H9 (cell line): Measurements from ENCODE around the gene BAAT. TPM values are rescaled to one million over a fixed set of nuclear protein-coding genes. Genes with fewer than 3 reads are reported as not detected.

ENCODE experiments used
- DNase-seq: peaks from one replicate; pipeline ENCODE4 v3.0.0-alpha.2; 2017
- H2AFZ ChIP-seq: one replicate; pipeline ENCODE4 v1.6.1; 2013; ENCODE audit warnings: mild to moderate bottlenecking, low read length, control low read depth, moderate library complexity
- H2AK5ac ChIP-seq: 2 replicates; pipeline ENCODE4 v1.6.1; 2013; ENCODE audit warnings: low read length, control low read depth, mixed read lengths; ENCODE audit not compliant: insufficient read length
- H2BK120ac ChIP-seq: one replicate; pipeline ENCODE4 v1.6.1; 2013; ENCODE audit warnings: low read depth, mild to moderate bottlenecking, low read length, control low read depth, inconsistent platforms; ENCODE audit not compliant: poor library complexity, severe bottlenecking
- H2BK12ac ChIP-seq: 2 replicates; pipeline ENCODE4 v1.6.1; 2013; ENCODE audit warnings: low read length, control low read depth, mixed read lengths, low read depth; ENCODE audit not compliant: insufficient read length
- H2BK15ac ChIP-seq: 2 replicates; pipeline ENCODE4 v1.6.1; 2013; ENCODE audit warnings: low read depth, low read length, control low read depth
- H2BK20ac ChIP-seq: one replicate; pipeline ENCODE4 v1.6.1; 2013; ENCODE audit warnings: low read depth, mild to moderate bottlenecking, low read length, control low read depth, inconsistent platforms; ENCODE audit not compliant: poor library complexity, severe bottlenecking
- H2BK5ac ChIP-seq: 2 replicates; pipeline ENCODE4 v1.6.1; 2013; ENCODE audit warnings: low read length, control low read depth, mixed read lengths; ENCODE audit not compliant: insufficient read length
- H3K14ac ChIP-seq: 2 replicates; pipeline ENCODE4 v1.6.1; 2013; ENCODE audit warnings: low read length, control low read depth; ENCODE audit not compliant: insufficient read depth
- H3K18ac ChIP-seq: 2 replicates; pipeline ENCODE4 v1.6.1; 2013; ENCODE audit warnings: low read depth, mild to moderate bottlenecking, mixed read lengths, low read length, control low read depth; ENCODE audit not compliant: insufficient read length
- H3K23ac ChIP-seq: 2 replicates; pipeline ENCODE4 v1.6.1; 2013; ENCODE audit warnings: low read length, control low read depth, mixed read lengths, low read depth; ENCODE audit not compliant: insufficient read length
- H3K23me2 ChIP-seq: 2 replicates; pipeline ENCODE4 v1.6.1; 2013; ENCODE audit warnings: low read depth, mild to moderate bottlenecking, mixed read lengths, low read length, control low read depth; ENCODE audit not compliant: insufficient read length, poor library complexity, severe bottlenecking
- H3K27ac ChIP-seq: 2 replicates; pipeline ENCODE4 v1.5.1; 2013; ENCODE audit warnings: low read length, control low read depth, mixed read lengths, low read depth; ENCODE audit not compliant: insufficient read length
- H3K27me3 ChIP-seq: 2 replicates; pipeline ENCODE4 v1.6.1; 2013; ENCODE audit warnings: low read length, control low read depth, inconsistent platforms; ENCODE audit not compliant: insufficient read depth
- H3K4ac ChIP-seq: 2 replicates; pipeline ENCODE4 v1.6.1; 2013; ENCODE audit warnings: low read depth, mild to moderate bottlenecking, control low read depth, inconsistent platforms, low read length, moderate library complexity
- H3K4me1 ChIP-seq: 2 replicates; pipeline ENCODE4 v1.6.1; 2013; ENCODE audit warnings: low read length, control low read depth, inconsistent platforms; ENCODE audit not compliant: insufficient read depth
- H3K4me2 ChIP-seq: 2 replicates; pipeline ENCODE4 v1.6.1; 2013; ENCODE audit warnings: low read length, control low read depth, mixed read lengths; ENCODE audit not compliant: insufficient read length, insufficient read depth
- H3K56ac ChIP-seq: 2 replicates; pipeline ENCODE4 v1.6.1; 2013; ENCODE audit warnings: low read depth, mild to moderate bottlenecking, mixed read lengths, low read length, control low read depth; ENCODE audit not compliant: insufficient read length
- H3K79me1 ChIP-seq: 2 replicates; pipeline ENCODE4 v1.6.1; 2013; ENCODE audit warnings: low read depth, mild to moderate bottlenecking, moderate library complexity, low read length, control low read depth, inconsistent platforms; ENCODE audit not compliant: insufficient read depth, poor library complexity, severe bottlenecking
- H3K79me2 ChIP-seq: 2 replicates; pipeline ENCODE4 v1.6.1; 2013; ENCODE audit warnings: low read length, control low read depth, inconsistent platforms; ENCODE audit not compliant: insufficient read depth
- H3K9ac ChIP-seq: 2 replicates; pipeline ENCODE4 v1.6.1; 2013; ENCODE audit warnings: low read length, control low read depth, mixed read lengths; ENCODE audit not compliant: insufficient read length; ENCODE audit errors: extremely low read depth
- H3K9me3 ChIP-seq: one replicate; pipeline ENCODE4 v1.6.1; 2013; ENCODE audit warnings: low read depth, low read length, inconsistent platforms; ENCODE audit not compliant: control insufficient read depth
- H3T11ph ChIP-seq: one replicate; pipeline ENCODE4 v1.6.1; 2013; ENCODE audit warnings: mild to moderate bottlenecking, low read length, control low read depth, inconsistent platforms
- H4K20me1 ChIP-seq: one replicate; pipeline ENCODE4 v1.6.1; 2013; ENCODE audit not compliant: control insufficient read depth, insufficient read length, insufficient read depth
- H4K5ac ChIP-seq: 2 replicates; pipeline ENCODE4 v1.6.1; 2013; ENCODE audit warnings: low read depth, mild to moderate bottlenecking, mixed read lengths, low read length, control low read depth; ENCODE audit not compliant: insufficient read length
- H4K8ac ChIP-seq: replicated peaks from 2 replicates; pipeline ENCODE4 v1.6.1; 2013; ENCODE audit warnings: low read length, control low read depth, mixed read lengths, low read depth; ENCODE audit not compliant: insufficient read length
- H4K91ac ChIP-seq: 2 replicates; pipeline ENCODE4 v1.6.1; 2013; ENCODE audit warnings: low read depth, mild to moderate bottlenecking, moderate library complexity, mixed read lengths, low read length, control low read depth; ENCODE audit not compliant: insufficient read length
- H3K27ac Mint-ChIP-seq, 3 experiments: 2 replicates in 2 of 3; 3 replicates in 1 of 3; pipeline ENCODE4 v1.8.0; 2020 to 2021; ENCODE audit warnings: mixed read lengths in 3 of 3, mild to moderate bottlenecking in 1 of 3, moderate library complexity in 1 of 3
- H3K27me3 Mint-ChIP-seq: 2 replicates; pipeline ENCODE4 v1.8.0; 2021; ENCODE audit warnings: low read depth, mild to moderate bottlenecking, moderate library complexity, mixed read lengths
- H3K36me3 Mint-ChIP-seq, 3 experiments: 2 replicates in 2 of 3; 3 replicates in 1 of 3; pipeline ENCODE4 v1.8.0; 2020 to 2021; ENCODE audit warnings: low read depth in 3 of 3, mixed read lengths in 3 of 3; ENCODE audit not compliant: insufficient read depth in 1 of 3
- H3K4me1 Mint-ChIP-seq, 2 experiments: 2 replicates each; pipeline ENCODE4 v1.8.0; 2020; ENCODE audit warnings: mixed read lengths in 2 of 2
- H3K4me3 Mint-ChIP-seq, 2 experiments: 2 replicates in 1 of 2; 3 replicates in 1 of 2; pipeline ENCODE4 v1.8.0; 2020 to 2021; ENCODE audit warnings: mild to moderate bottlenecking in 2 of 2, mixed read lengths in 2 of 2, moderate library complexity in 1 of 2
- H3K9me3 Mint-ChIP-seq, 2 experiments: 2 replicates in 1 of 2; 3 replicates in 1 of 2; pipeline ENCODE4 v1.8.0; 2020; ENCODE audit warnings: mild to moderate bottlenecking in 2 of 2, mixed read lengths in 2 of 2, moderate library complexity in 1 of 2
- CTCF ChIP-seq: fragments of 200-600 bp; sonication (generic); conservative IDR thresholded peaks from 3 replicates; pipeline ENCODE4 v1.8.0; 2021; ENCODE audit warnings: antibody characterized with exemption, mild to moderate bottlenecking
- WGBS: extraction: QIAGEN DNeasy Blood & Tissue Kit; methylation state at CpG from one replicate; pipeline ENCODE4 v1.1.7; 2013; ENCODE audit warnings: missing lambda C conversion rate, low lambda C conversion rate, mixed read lengths; ENCODE audit not compliant: insufficient read length; ENCODE audit errors: extremely low coverage; 5-methylcytosine and 5-hydroxymethylcytosine counted together
- total RNA-seq: library from RNA; stranded (reverse); gene quantifications from 2 replicates; pipeline ENCODE4 v1.2.1, GENCODE V29; 2021

The BAAT gene
- total RNA-seq, 1 experiment from 2014 or later: 0.09 TPM

GRCh38 chr9:101432740-101433139 lies 47.9 kb upstream of the BAAT start:
- Histone ChIP-seq H2AK5ac (no peak overlapping the region), H3K14ac (no peak overlapping the region), H4K8ac (no peak overlapping the region), H4K20me1 (no peaks in the 10 kb centered on the region), H3K4ac (no peak overlapping the region), H3K79me1 (no peaks in the 10 kb centered on the region), H3K79me2 (no peaks in the 10 kb centered on the region), H2BK20ac (no peak overlapping the region), H2BK15ac (no peak overlapping the region), H4K5ac (no peak overlapping the region), H2BK12ac (no peak overlapping the region), H2BK5ac (no peak overlapping the region), H3K18ac (no peak overlapping the region), H3K27ac (no peak overlapping the region), H3K23ac (no peak overlapping the region), H2AFZ (no peak overlapping the region), H3K27me3 (no peaks in the 10 kb centered on the region), H3K56ac (no peak overlapping the region), H3K23me2 (no peaks in the 10 kb centered on the region), H2BK120ac (no peak overlapping the region), H4K91ac (no peak overlapping the region), H3T11ph (no peak overlapping the region), H3K4me1 (no peaks in the 10 kb centered on the region), H3K9me3 (no peaks in the 10 kb centered on the region), H3K9ac (no peak overlapping the region), H3K4me2 (no peak overlapping the region)
- WGBS: no CpG with 5 or more reads among the region's 1 CpG
- peaks cover 1% of the 10 kb centered on the region for H3K27me3 Mint-ChIP-seq
- DNase-seq: no peak
- no peak overlapping the region for H3K4me3 Mint-ChIP-seq
- H3K27ac Mint-ChIP-seq: no peak overlapping the region
- H3K36me3 Mint-ChIP-seq: no peaks in the 10 kb centered on the region
- no peaks in the 10 kb centered on the region for H3K9me3 Mint-ChIP-seq
- H3K4me1 Mint-ChIP-seq: no peaks in the 10 kb centered on the region
- TF ChIP-seq CTCF: no peak
